Fibroblast of the aortic adventitia (primary cell): ENCODE measurements around the gene SSNA1. TPM values are rescaled to one million over a fixed set of nuclear protein-coding genes. Genes with fewer than 3 reads are reported as not detected.

ENCODE experiments used
- DNase-seq: peaks from one replicate; pipeline ENCODE4 v3.0.0-alpha.2; 2010; ENCODE audit warnings: low read depth
- H3K4me3 ChIP-seq: 2 replicates; pipeline ENCODE4 v1.5.1; 2011; ENCODE audit warnings: low read depth, mild to moderate bottlenecking, control low read depth, low read length, moderate library complexity
- CTCF ChIP-seq: IDR thresholded peaks from 2 replicates; pipeline ENCODE4 v1.5.1; 2011; ENCODE audit warnings: mild to moderate bottlenecking, low read length, control low read depth, inconsistent platforms; ENCODE audit not compliant: insufficient read depth
- total RNA-seq: library from RNA; depleted of rRNA; stranded (reverse); fragments of >200 nt; gene quantifications from 2 replicates; pipeline ENCODE4 v1.2.3, GENCODE V29; 2012; ENCODE audit warnings: low replicate concordance

SSNA1 gene
- total RNA-seq, 1 donor = 51.5 TPM

DNA sequence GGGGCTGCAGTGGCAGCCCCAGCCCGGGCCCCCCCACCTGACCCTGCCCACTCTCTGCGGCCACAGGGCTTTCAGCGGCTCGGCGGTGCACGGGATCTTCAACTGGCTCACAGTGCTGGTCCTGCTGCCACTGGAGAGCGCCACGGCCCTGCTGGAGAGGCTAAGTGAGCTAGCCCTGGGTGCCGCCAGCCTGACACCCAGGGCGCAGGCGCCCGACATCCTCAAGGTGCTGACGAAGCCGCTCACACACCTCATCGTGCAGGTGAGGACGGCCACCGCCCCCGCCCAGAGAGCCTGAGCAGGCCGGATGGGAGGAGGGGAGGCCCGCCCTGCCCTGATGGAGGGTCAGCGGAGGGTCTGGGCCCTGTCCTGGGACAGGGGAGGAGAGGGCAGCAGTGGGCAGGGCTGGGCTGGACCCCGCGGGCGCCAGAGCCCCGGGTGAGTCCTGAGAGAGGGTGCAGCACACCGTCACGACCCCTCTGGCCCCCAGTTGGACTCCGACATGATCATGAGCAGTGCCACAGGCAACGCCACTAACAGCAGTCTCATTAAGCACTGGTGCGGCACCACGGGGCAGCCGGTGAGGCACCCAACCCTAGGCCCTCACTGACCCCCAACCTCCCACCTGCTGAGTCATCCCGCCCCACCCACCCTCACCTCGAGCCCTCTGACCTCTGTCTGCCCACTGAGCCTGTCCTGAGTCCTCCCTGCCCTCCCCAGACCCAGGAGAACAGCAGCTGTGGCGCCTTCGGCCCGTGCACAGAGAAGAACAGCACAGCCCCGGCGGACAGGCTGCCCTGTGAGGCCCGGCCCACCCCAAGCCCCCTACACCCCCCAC lies 44.9 kb downstream of the SSNA1 start:
- no peak for TF ChIP-seq CTCF
- no peak overlapping the region for H3K4me3 ChIP-seq
- DNase-seq = no peak

- H3K4me3 ChIP-seq = no peak overlapping the region
- no peak for TF ChIP-seq CTCF
- no peak for DNase-seq
Measured at GRCh38 chr9:137234055-137234697, 45.7 kb downstream of the SSNA1 start.

DNA sequence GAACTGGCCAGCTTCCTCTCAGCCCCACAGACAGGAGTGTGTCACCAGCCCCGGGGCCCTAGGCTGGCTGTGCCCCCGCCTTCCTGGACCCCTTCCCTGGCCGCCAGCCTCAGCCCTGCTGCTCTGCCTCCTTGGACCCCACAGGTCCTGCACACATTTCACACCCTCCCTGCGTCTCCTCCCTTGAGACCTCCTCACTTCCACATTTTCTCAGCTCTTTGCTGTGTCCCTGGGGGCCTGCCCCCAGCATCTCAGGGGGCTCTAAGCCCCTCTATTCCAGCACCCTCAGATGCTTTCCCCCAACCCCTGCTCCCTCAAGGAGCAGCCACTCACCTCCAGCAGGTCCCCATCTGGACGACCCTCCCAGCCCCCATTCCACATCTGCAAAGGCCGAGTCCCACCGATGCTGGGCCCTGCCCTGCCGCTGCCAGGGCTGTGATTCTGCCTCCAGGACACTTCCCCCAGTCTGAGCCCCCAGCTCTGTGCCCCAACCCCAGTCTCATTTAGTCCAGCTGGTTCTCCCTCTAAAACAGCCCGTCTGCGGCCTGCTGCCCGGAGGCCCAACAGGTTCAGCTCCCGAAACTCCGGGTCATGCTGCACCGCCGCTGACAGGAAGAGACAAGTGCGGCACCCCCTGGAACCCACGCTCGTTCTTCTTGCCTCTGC lies 46.4 kb downstream of the SSNA1 start:
- H3K4me3 ChIP-seq = no peak overlapping the region
- no peak for TF ChIP-seq CTCF
- no peak for DNase-seq

DNA sequence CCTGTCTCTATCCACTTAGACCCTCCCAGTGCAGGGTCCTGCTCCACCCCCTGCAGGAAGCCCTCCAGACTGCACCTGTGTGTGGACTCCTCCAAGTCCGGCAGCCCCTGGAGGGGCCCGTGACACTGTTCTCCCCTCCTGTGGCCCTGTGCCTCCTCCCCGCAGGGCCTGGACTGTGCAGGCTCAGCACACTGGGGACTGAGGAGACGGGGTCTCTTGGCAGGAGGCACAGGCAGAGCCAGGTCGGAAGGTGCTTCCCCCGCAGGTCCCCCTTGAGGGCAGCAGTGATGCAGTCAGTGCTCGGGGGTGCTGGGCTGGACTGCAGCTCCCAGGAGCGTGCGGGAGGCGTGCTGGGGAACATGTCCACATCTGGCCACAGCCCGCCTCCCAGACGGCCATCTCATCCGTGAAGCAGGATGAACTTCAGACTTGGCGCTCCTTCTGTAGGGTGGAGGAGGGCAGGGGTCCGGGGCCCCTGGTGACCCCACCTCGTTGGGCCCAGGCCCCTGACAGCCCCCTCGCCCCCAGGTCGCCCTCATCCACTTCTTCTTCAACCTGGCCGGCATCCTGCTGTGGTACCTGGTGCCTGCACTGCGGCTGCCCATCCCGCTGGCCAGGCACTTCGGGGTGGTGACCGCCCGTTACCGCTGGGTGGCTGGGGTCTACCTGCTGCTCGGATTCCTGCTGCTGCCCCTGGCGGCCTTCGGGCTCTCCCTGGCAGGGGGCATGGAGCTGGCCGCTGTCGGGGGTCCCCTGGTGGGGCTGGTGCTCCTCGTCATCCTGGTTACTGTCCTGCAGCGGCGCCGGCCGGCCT lies 47.2 kb downstream of the SSNA1 start:
- no peak for DNase-seq

GRCh38 chr9:137236238-137236935 lies 47.9 kb downstream of the SSNA1 start:
- H3K4me3 ChIP-seq = no peak overlapping the region
- peak; percentile 96 for TF ChIP-seq CTCF
- peak; percentile 69 for DNase-seq

More for the DNA sequence above, 47.2 kb downstream of the SSNA1 start:
- TF ChIP-seq CTCF = no peak
- no peak overlapping the region for H3K4me3 ChIP-seq

DNA sequence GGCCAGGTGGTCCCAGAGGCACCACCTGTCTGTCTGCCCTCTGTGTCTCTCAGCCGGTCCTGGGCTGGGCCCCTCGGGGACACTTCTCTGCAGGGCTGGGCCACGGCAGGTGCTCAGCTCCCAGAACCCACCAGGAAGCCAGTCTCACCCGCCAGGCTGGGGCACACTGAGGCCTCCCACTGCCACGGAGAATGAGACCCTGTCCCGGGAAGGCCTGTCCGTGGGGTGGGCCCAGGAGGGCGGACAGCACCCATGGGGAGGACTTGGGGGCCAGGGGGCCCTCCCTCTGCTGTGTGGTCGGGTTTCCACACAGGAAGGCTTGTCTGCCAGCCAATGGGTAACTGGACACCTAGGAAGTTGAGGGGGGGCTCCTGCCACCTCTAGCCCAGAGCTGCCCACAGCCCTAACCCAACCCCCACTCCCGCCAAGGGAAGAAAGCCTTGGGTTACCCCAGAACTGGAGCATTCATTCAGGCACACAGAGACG lies 48.5 kb downstream of the SSNA1 start:
- no peak overlapping the region for H3K4me3 ChIP-seq
- no peak for TF ChIP-seq CTCF
- no peak for DNase-seq
